ENCODE measurements around the gene MYH10. TPM values are rescaled to one million over a fixed set of nuclear protein-coding genes. Genes with fewer than 3 reads are reported as not detected.

The MYH10 gene
- total RNA-seq, 2 donors from 2014 or later, result 0.42 to 0.99 TPM

DNA sequence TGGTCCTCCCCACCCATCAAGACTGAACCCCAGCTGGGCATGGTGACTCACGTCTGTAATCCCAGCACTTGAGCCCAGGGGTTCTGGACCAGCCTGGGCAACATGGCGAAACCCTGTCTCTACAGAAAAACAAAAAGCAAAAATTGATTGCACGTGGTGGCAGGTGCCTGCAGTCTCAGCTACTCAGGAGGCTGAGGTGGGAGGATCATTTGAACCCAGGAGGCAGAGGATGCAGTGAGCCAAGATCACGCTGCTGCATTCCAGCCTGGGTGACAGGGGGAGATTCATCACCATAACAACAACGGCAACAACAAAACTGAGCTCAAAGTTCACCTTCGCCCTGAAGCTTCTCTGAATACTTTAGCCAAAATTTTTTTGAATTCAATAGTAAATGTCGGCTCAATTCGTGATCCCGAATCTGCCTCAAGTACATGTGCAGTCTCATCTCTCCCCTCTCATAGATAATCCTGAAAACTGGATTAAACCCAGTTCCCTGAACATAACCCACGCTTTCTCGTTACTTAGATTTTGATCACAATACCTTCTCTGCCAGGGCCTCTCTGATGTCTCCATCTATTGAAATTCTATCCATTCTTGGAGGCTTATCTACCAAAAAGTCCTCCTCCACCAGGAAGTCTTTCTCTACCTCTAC lies 13.5 kb upstream of the MYH10 start:
- H3K27ac Mint-ChIP-seq, result no peak overlapping the region
- peaks cover 46% of the 10 kb centered on the region for H3K27me3 Mint-ChIP-seq
- ATAC-seq (no peak), DNase-seq (no peak)
- H3K4me1 Mint-ChIP-seq, result no peaks in the 10 kb centered on the region
- H3K9me3 ChIP-seq (ENCODE audit: control insufficient read depth, low read length, poor library complexity, severe bottlenecking), result no peaks in the 10 kb centered on the region
- peaks cover 2% of the 10 kb centered on the region for H3K36me3 Mint-ChIP-seq (ENCODE audit: low read depth)
- no peak overlapping the region for H3K4me3 Mint-ChIP-seq

GRCh38 chr17:8639709-8640108 lies 9.2 kb upstream of the MYH10 start:
- no peak overlapping the region for H3K4me3 Mint-ChIP-seq
- no peak for DNase-seq
- peaks cover 29% of the 10 kb centered on the region for H3K27me3 Mint-ChIP-seq
- H3K9me3 ChIP-seq (ENCODE audit: control insufficient read depth, low read length, poor library complexity, severe bottlenecking), result no peaks in the 10 kb centered on the region
- no peak for ATAC-seq
- H3K4me1 Mint-ChIP-seq, result no peaks in the 10 kb centered on the region
- peaks cover 1% of the 10 kb centered on the region for H3K36me3 Mint-ChIP-seq (ENCODE audit: low read depth)
- H3K27ac Mint-ChIP-seq, result no peak overlapping the region

DNA sequence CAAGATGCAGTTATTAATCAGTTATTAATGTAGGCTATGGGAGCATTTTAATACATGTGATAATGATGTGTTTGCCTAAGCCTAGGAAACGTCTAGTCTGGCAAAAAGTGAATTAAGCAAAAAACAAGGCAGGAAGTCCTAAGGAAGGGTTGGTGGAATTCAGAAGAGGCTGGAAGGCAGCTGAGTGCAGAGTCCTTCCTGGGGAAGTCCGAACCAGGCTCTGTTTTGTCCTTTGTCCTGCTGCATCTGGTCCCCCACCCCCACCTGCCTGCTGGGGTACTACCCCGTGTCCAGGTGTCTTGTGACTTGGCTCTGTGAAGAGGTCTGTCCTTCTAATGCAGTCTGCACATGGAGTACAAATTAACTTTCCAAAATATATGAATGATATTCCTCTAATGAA lies 1.5 kb upstream of the MYH10 start:
- Mint-ChIP-seq H3K4me3 (no peak overlapping the region), H3K4me1 (peaks cover 15% of the 10 kb centered on the region), H3K27ac (no peak overlapping the region), H3K36me3 (ENCODE audit: low read depth) (peaks cover 5% of the 10 kb centered on the region), H3K27me3 (peaks cover 58% of the 10 kb centered on the region)
- no peak for DNase-seq
- no peaks in the 10 kb centered on the region for H3K9me3 ChIP-seq (ENCODE audit: control insufficient read depth, low read length, poor library complexity, severe bottlenecking)
- no peak for ATAC-seq

- no peak overlapping the region for H3K27ac Mint-ChIP-seq
- DNase-seq (no peak), ATAC-seq (no peak)
- peak overlapping the region; percentile 97 for H3K4me3 Mint-ChIP-seq
- peaks cover 5% of the 10 kb centered on the region for H3K36me3 Mint-ChIP-seq (ENCODE audit: low read depth)
- no peaks in the 10 kb centered on the region for H3K9me3 ChIP-seq (ENCODE audit: control insufficient read depth, low read length, poor library complexity, severe bottlenecking)
- H3K27me3 Mint-ChIP-seq, result peaks cover 55% of the 10 kb centered on the region
- peaks cover 15% of the 10 kb centered on the region for H3K4me1 Mint-ChIP-seq
These were observed 991 bp upstream of the MYH10 start for GRCh38 chr17:8631554-8631877.

- Mint-ChIP-seq H3K27ac (peak overlapping the region; percentile 21), H3K27me3 (peaks cover 52% of the 10 kb centered on the region), H3K4me3 (peak overlapping the region; percentile 97), H3K4me1 (peaks cover 15% of the 10 kb centered on the region), H3K36me3 (ENCODE audit: low read depth) (peaks cover 5% of the 10 kb centered on the region)
- DNase-seq (peak; percentile 62 to 72 (median 64)), ATAC-seq (peak; percentile 95)
- no peaks in the 10 kb centered on the region for H3K9me3 ChIP-seq (ENCODE audit: control insufficient read depth, low read length, poor library complexity, severe bottlenecking)
These were observed 453 bp upstream of the MYH10 start for GRCh38 chr17:8630802-8631553.

DNA sequence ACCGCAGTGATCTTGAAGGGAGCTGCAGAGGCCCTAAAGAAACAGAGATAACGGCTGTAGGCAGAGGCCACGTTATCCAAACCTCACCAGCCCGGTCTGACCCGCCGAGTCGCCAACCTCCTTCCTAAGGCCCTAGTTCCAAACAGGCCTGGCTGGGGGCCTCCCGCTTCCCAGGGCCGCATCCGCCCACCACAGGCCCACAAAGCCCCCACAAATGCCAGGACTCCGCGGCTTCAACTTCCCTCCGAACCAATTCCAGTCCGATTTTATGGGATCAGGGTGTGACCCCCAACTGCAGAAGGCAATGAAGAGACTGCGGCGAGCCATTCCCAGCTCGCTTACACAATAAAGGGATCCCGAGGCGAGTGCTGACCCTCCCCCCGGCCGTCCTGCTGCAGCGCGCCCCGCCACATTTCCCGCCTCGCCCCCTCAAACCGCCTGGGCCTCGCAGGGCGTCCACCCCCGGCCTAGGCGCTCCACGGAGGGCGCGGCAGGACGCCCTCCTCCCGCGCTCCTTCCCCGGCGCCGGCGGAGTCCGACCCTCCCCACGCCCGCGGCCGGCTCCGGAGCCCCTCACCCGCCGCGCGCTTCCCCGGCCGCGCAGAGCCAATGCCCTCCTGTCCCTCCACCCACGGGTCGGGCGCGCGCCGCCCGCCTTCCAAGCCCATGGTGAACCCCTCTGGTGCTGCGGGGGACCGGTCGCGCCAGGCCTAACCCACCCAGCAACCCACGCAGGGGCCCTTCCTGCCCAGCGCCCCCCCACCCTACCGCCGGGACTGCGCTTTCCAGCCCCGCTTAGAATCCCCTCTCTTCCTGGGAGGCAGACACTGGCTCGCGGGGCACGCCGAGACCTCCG lies 926 bp downstream of the MYH10 start:
- no peak for ATAC-seq
- Mint-ChIP-seq H3K4me3 (peak overlapping the region; percentile 97), H3K27ac (no peak overlapping the region)

DNA sequence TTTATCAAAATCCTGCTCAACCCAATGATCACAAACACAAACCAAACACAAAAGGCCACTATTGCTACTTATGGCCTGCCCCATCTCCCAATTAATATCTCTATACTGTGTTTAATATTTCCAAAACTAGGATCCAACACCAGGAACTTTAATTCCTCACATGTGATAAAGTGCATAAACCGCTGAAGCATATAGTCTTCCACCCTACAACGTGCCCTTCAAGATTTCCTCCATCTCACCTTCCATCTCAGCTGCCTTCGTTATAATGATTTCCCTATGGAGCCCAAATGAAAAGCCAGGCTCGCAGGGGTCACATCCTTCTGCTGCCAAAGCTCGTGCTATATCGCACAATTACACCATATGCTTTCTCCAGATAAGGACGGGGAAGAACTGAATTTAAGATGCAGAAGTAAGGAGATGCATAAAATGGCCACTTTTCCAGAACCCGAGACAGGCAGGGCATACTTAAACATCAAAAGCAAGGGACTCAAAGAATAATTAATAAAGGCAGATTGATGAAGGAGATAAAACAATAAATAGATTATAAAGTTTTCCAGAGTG lies 1.8 kb downstream of the MYH10 start:
- Mint-ChIP-seq H3K36me3 (ENCODE audit: low read depth) (peaks cover 5% of the 10 kb centered on the region), H3K4me1 (peaks cover 15% of the 10 kb centered on the region), H3K4me3 (peak overlapping the region; percentile 84), H3K27ac (no peak overlapping the region), H3K27me3 (peaks cover 52% of the 10 kb centered on the region)
- H3K9me3 ChIP-seq (ENCODE audit: control insufficient read depth, low read length, poor library complexity, severe bottlenecking), result no peaks in the 10 kb centered on the region
- DNase-seq, result no peak
- no peak for ATAC-seq

More for the DNA sequence above, 926 bp downstream of the MYH10 start:
- H3K4me1 Mint-ChIP-seq, result peaks cover 15% of the 10 kb centered on the region
- H3K9me3 ChIP-seq (ENCODE audit: control insufficient read depth, low read length, poor library complexity, severe bottlenecking), result no peaks in the 10 kb centered on the region
- DNase-seq, result peak in 2 of 3 donors; percentile 11 to 13
- H3K36me3 Mint-ChIP-seq (ENCODE audit: low read depth), result peaks cover 5% of the 10 kb centered on the region
- peaks cover 47% of the 10 kb centered on the region for H3K27me3 Mint-ChIP-seq

DNA sequence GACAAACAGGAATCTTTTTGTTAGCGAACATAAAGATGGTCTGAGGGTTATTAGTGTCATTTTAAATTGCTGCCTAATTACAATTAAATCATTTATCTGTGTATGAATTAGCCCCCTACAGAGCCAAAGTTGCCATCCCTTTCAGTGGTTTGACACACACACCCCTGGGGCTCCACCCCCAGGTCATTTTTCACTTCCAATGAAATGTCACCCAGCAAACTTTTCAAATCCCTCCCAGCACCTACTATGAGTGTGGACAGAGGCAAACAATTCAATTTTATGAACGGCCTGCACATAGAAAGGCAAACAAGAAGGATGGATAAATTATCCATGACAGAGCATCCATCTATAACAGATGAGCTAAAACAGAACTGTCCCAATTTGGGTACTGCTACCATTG lies 2.4 kb downstream of the MYH10 start:
- no peak for ATAC-seq
- Mint-ChIP-seq H3K36me3 (ENCODE audit: low read depth) (peaks cover 5% of the 10 kb centered on the region), H3K27ac (no peak overlapping the region), H3K4me3 (no peak overlapping the region), H3K27me3 (peaks cover 50% of the 10 kb centered on the region), H3K4me1 (peaks cover 15% of the 10 kb centered on the region)
- no peak for DNase-seq
- H3K9me3 ChIP-seq (ENCODE audit: control insufficient read depth, low read length, poor library complexity, severe bottlenecking), result no peaks in the 10 kb centered on the region

- H3K9me3 ChIP-seq (ENCODE audit: control insufficient read depth, low read length, poor library complexity, severe bottlenecking), result no peaks in the 10 kb centered on the region
- Mint-ChIP-seq H3K36me3 (ENCODE audit: low read depth) (peaks cover 8% of the 10 kb centered on the region), H3K4me1 (no peaks in the 10 kb centered on the region), H3K27ac (no peak overlapping the region), H3K27me3 (peaks cover 51% of the 10 kb centered on the region), H3K4me3 (no peak overlapping the region)
- DNase-seq (no peak), ATAC-seq (no peak)
These were observed 6.9 kb downstream of the MYH10 start for GRCh38 chr17:8623591-8623990.

- no peak overlapping the region for H3K27ac Mint-ChIP-seq
- H3K36me3 Mint-ChIP-seq (ENCODE audit: low read depth), result peaks cover 5% of the 10 kb centered on the region
- H3K9me3 ChIP-seq (ENCODE audit: control insufficient read depth, low read length, poor library complexity, severe bottlenecking), result no peaks in the 10 kb centered on the region
- no peak for ATAC-seq
- no peaks in the 10 kb centered on the region for H3K4me1 Mint-ChIP-seq
- H3K27me3 Mint-ChIP-seq, result peaks cover 38% of the 10 kb centered on the region
- no peak for DNase-seq
- no peak overlapping the region for H3K4me3 Mint-ChIP-seq
These were observed 8.3 kb downstream of the MYH10 start for GRCh38 chr17:8622191-8622590.

GRCh38 chr17:8621585-8621984 lies 8.9 kb downstream of the MYH10 start:
- Mint-ChIP-seq H3K36me3 (ENCODE audit: low read depth) (peaks cover 4% of the 10 kb centered on the region), H3K4me1 (no peaks in the 10 kb centered on the region), H3K27me3 (peaks cover 35% of the 10 kb centered on the region), H3K27ac (no peak overlapping the region), H3K4me3 (no peak overlapping the region)
- DNase-seq, result no peak
- no peaks in the 10 kb centered on the region for H3K9me3 ChIP-seq (ENCODE audit: control insufficient read depth, low read length, poor library complexity, severe bottlenecking)
- ATAC-seq, result no peak

- ATAC-seq (no peak), DNase-seq (no peak)
- Mint-ChIP-seq H3K4me1 (no peaks in the 10 kb centered on the region), H3K27me3 (peaks cover 31% of the 10 kb centered on the region), H3K27ac (no peak overlapping the region), H3K36me3 (ENCODE audit: low read depth) (peaks cover 4% of the 10 kb centered on the region), H3K4me3 (no peak overlapping the region)
- no peaks in the 10 kb centered on the region for H3K9me3 ChIP-seq (ENCODE audit: control insufficient read depth, low read length, poor library complexity, severe bottlenecking)
These were observed 11.2 kb downstream of the MYH10 start for GRCh38 chr17:8619294-8619693.

DNA sequence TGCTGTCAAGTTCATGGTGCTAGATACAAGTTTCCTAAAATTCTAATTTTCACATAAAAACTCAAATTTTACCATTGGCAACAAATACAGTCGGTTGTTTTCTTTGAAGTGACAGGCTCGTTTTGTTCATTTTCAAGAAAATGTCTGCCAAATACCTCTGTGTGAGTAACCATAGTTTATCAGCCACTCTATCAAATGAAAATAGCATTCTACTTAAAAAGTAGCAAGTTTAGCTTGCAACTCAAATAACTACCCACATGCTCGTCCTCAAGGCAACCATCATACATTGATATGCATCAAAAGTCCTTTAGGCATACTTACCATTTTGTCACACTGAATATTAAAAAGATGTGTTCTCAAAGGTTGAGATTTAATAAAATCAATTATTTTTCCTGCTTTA lies 11.7 kb downstream of the MYH10 start:
- ATAC-seq (no peak), DNase-seq (no peak)
- Mint-ChIP-seq H3K27ac (no peak overlapping the region), H3K27me3 (peaks cover 29% of the 10 kb centered on the region), H3K4me3 (no peak overlapping the region), H3K4me1 (no peaks in the 10 kb centered on the region), H3K36me3 (ENCODE audit: low read depth) (peaks cover 4% of the 10 kb centered on the region)
- H3K9me3 ChIP-seq (ENCODE audit: control insufficient read depth, low read length, poor library complexity, severe bottlenecking), result no peaks in the 10 kb centered on the region

Data from T-helper 17 cell (primary cell).